Measurements from ENCODE around the gene GDF10.

GRCh38 chr10:47330804-47331203 is 30.8 kb downstream of the GDF10 start:
- TF ChIP-seq POLR2AphosphoS5 (IDR thresholded peaks at IDR 0.05) (no peak), CTCF (IDR thresholded peaks at IDR 0.05) (no peak)
